NK-92 treated with Interleukin-12 subunit alpha and Interleukin-12 subunit beta, amount 100 ng/mL, for 24 hours (cell line): ENCODE results near the gene STARD7.

Experiments
- DNase-seq: peaks from one replicate; lab custom pipeline; 2025; lab: John Stamatoyannopoulos, UW

The STARD7 gene

GRCh38 chr2:96197546-96198255 lies 10.9 kb downstream of the STARD7 start:
- DNase-seq = no peak

GRCh38 chr2:96195410-96196066 lies 13.1 kb downstream of the STARD7 start:
- no peak for DNase-seq

- DNase-seq = no peak
These were observed 16.5 kb downstream of the STARD7 start for GRCh38 chr2:96191937-96192670.

GRCh38 chr2:96188821-96189526 lies 19.7 kb downstream of the STARD7 start:
- no peak for DNase-seq

GRCh38 chr2:96186562-96186961 lies 22.1 kb downstream of the STARD7 start:
- no peak for DNase-seq

GRCh38 chr2:96185516-96185915 lies 23.1 kb downstream of the STARD7 start:
- no peak for DNase-seq

GRCh38 chr2:96184989-96185388 lies 23.6 kb downstream of the STARD7 start:
- no peak for DNase-seq

GRCh38 chr2:96184188-96184587 lies 24.4 kb downstream of the STARD7 start:
- no peak for DNase-seq

GRCh38 chr2:96181529-96181928 lies 27.1 kb downstream of the STARD7 start:
- no peak for DNase-seq

GRCh38 chr2:96180521-96180920 lies 28.1 kb downstream of the STARD7 start:
- no peak for DNase-seq

- no peak for DNase-seq
These were observed 28.6 kb downstream of the STARD7 start for GRCh38 chr2:96180002-96180401.

GRCh38 chr2:96176661-96177060 lies 32.0 kb downstream of the STARD7 start:
- DNase-seq = no peak

- DNase-seq = no peak
These were observed 32.7 kb downstream of the STARD7 start for GRCh38 chr2:96175951-96176350.

- peak; percentile 58 for DNase-seq
These were observed 34.1 kb downstream of the STARD7 start for GRCh38 chr2:96174251-96175144.

GRCh38 chr2:96171831-96172230 lies 36.8 kb downstream of the STARD7 start:
- DNase-seq = no peak

- no peak for DNase-seq
These were observed 38.0 kb downstream of the STARD7 start for GRCh38 chr2:96170626-96171025.

GRCh38 chr2:96169868-96170507 lies 38.6 kb downstream of the STARD7 start:
- DNase-seq = no peak

- no peak for DNase-seq
These were observed 41.1 kb downstream of the STARD7 start for GRCh38 chr2:96167407-96168013.

GRCh38 chr2:96164459-96165184 lies 44.0 kb downstream of the STARD7 start:
- DNase-seq = no peak
